ENCODE measurements around the gene LRRC61. TPM values are rescaled to one million over a fixed set of nuclear protein-coding genes. Genes with fewer than 3 reads are reported as not detected.

LRRC61 gene
- total RNA-seq, 4 donors from 2014 or later = 5.9 to 41.2 (median 15.3) TPM

GRCh38 chr7:150367677-150368095 is 44.5 kb downstream of the LRRC61 start:
- Histone ChIP-seq H3K27me3 (no peaks in the 10 kb centered on the region), H3K4me1 (peaks cover 0 to 10% of the 10 kb centered on the region in 2 donors), H3K9me3 (no peaks in the 10 kb centered on the region), H3K27ac (peak overlapping the region; percentile 92 to 98), H3K36me3 (no peaks in the 10 kb centered on the region), H3K4me3 (peak overlapping the region; percentile 57 to 83)
- intact Hi-C loops (cut with DNase I; ENCODE audit: low total_unique reads) = no loop called here
- TF ChIP-seq POLR2A (IDR thresholded peaks at IDR 0.05) = no peak
- TF ChIP-seq, protein P1, sequence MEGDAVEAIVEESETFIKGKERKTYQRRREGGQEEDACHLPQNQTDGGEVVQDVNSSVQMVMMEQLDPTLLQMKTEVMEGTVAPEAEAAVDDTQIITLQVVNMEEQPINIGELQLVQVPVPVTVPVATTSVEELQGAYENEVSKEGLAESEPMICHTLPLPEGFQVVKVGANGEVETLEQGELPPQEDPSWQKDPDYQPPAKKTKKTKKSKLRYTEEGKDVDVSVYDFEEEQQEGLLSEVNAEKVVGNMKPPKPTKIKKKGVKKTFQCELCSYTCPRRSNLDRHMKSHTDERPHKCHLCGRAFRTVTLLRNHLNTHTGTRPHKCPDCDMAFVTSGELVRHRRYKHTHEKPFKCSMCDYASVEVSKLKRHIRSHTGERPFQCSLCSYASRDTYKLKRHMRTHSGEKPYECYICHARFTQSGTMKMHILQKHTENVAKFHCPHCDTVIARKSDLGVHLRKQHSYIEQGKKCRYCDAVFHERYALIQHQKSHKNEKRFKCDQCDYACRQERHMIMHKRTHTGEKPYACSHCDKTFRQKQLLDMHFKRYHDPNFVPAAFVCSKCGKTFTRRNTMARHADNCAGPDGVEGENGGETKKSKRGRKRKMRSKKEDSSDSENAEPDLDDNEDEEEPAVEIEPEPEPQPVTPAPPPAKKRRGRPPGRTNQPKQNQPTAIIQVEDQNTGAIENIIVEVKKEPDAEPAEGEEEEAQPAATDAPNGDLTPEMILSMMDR (IDR thresholded peaks at IDR 0.05) = no peak
- no peak for DNase-seq

DNA sequence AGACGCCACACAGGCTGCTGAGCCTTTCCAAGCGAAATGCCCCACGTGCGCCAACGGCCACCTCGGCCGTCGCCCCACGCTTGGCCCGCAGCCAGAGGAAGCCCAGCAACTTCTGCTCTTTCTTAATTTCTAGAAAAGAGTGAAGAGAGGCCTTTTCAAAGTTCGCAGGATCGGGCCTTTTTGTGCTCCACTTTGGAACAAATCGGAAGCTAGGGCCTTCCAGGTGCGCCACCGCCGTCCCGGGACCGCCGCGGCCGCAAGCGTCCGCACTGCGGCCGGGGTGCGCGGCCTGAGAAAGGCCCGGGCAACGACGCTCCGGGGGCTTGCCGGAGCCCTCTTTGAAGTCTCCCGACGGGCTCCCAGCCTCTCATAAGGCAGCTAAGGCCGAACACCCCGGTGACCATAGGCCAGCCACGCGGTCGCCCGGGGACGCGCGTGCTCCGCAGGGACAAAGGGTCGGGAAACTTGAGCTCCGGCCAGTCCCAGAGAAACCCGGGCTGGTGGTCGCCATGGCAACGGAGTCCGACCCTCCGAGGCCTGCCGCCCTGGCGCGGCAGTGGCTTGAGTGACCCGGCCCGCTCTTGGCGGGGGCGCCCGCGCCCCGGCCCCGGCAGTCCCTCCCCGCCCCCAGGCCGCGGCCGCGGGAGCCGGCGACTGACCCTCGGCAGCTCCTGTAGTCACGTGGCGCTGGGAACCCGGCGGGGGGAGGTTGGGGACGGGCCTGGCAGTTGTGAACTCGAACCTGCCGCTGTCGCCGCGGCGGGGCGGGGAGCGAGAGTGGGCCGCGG is 45.1 kb downstream of the LRRC61 start, which contains the start of gene REPIN1:
REPIN1 (plus strand) TSS at position 727 of the 788 bp plus-strand sequence. CDS start 890 bp downstream, outside the sequence.
- Histone ChIP-seq H3K27me3 (no peaks in the 10 kb centered on the region), H3K4me1 (peaks cover 0 to 10% of the 10 kb centered on the region in 2 donors), H3K27ac (peak within 1 kb of the TSS; percentile 92 to 98), H3K36me3 (no peaks in the 10 kb centered on the region), H3K4me3 (peak within 1 kb of the TSS; percentile 57 to 83), H3K9me3 (no peaks in the 10 kb centered on the region)
- intact Hi-C loops (cut with DNase I; ENCODE audit: low total_unique reads) = no loop called here
- peak; percentile 36 to 77 for TF ChIP-seq POLR2A (IDR thresholded peaks at IDR 0.05)
- TF ChIP-seq, protein P1 (IDR thresholded peaks at IDR 0.05) = peak in 1 of 4 experiments; percentile 27
- DNase-seq = peak; percentile 90 to 92

DNA sequence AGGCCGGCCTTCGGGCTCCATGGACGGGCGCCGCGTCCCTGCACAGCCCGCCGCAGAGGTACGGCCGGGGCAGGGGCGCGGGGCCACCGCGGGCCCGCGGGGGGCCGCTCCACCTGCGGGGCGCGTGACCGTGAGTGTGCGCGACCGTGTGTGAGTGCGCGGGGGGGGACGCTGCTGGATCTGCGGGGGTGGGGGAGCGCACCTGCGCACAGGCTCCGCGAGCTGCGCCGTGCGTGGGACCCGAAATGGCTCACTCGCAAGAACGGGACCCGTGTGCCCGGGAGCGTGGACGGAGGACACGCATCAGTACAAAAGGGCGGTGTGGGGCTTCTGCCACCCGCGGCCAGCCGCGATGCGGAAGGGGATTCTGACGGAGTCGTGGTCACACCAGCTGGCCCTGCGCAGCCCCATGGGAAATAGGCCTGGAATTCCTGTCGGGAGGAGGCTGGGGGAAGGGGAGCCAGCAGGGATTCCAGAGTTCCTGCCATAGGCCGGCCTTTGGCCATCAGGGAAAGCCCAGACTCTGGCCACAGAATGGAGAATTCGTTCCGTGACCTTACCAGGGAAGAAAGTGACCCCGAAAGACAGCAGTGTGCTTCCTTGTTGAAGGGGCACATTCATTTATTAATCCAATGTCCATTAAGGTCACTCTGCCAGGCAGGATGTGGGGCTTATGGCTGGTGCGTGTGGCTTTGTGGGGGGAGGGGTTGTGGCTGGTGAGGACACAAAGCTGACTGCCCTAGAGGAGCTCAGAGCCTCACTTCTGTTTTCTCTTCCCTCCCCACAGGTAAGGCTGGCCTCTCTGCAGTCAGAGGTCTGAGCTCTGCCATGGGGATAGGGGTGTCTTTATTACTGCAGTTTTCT is 46.0 kb downstream of the LRRC61 start:
- Histone ChIP-seq H3K9me3 (no peaks in the 10 kb centered on the region), H3K27ac (peak overlapping the region; percentile 92 to 98), H3K4me3 (peak overlapping the region; percentile 57 to 83), H3K36me3 (no peaks in the 10 kb centered on the region), H3K4me1 (peaks cover 0 to 10% of the 10 kb centered on the region in 2 donors), H3K27me3 (no peaks in the 10 kb centered on the region)
- DNase-seq = peak; percentile 56 to 58
- peak in 1 of 2 donors; percentile 41 for TF ChIP-seq POLR2A (IDR thresholded peaks at IDR 0.05)
- TF ChIP-seq, protein P1 (IDR thresholded peaks at IDR 0.05) = no peak
- intact Hi-C loops (cut with DNase I; ENCODE audit: low total_unique reads) = no loop called here

DNA sequence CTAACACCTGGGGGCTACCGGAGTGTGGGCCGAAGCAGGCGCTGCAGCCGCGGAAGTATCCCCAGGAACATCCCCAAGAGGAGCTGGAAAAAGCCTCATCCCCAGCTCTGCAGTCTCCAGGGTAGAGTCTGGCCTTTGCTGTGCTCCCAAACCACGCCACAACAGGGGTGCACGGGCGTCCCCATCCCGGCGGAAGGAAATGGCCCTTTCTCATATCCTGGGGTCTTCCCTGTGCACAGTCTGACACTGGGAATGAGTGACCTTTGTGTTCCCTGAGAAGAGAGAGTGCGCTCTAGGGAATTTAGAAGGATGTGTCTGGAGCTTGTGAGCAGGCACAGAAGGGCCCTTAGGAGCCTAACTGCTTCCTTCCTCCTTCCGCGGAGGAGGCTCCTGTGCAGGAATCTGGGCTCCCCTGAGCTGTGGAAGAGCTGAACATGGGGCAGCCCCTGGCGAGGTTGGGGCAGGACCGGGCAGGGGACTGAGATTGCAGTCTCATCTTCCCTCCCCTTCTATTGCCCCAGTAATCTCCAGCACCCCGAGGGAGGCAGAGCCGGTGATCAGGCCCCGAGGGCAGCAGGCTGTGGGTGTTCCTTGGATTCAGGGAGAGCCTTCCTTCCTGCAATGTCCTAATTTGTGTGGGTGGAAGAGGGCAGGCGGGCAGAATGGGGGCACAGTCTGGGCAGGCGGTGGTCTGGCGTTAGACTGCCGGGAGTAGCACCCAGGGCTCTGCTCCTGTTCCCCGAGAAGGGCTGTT is 46.8 kb downstream of the LRRC61 start:
- DNase-seq = no peak
- intact Hi-C loops (cut with DNase I; ENCODE audit: low total_unique reads) = no loop called here

More for the DNA sequence above, 46.8 kb downstream of the LRRC61 start:
- peak overlapping the region; percentile 57 to 83 for H3K4me3 ChIP-seq
- H3K9me3 ChIP-seq = no peaks in the 10 kb centered on the region
- no peaks in the 10 kb centered on the region for H3K27me3 ChIP-seq
- peak overlapping the region; percentile 92 to 98 for H3K27ac ChIP-seq
- TF ChIP-seq POLR2A (IDR thresholded peaks at IDR 0.05) = no peak
- TF ChIP-seq, protein P1 (IDR thresholded peaks at IDR 0.05) = no peak
- peaks cover 0 to 10% of the 10 kb centered on the region in 2 donors for H3K4me1 ChIP-seq
- H3K36me3 ChIP-seq = no peaks in the 10 kb centered on the region
